ENCODE results near the gene CREB5. TPM values are rescaled to one million over a fixed set of nuclear protein-coding genes. Genes with fewer than 3 reads are reported as not detected.

CREB5 gene
- total and polyA plus RNA-seq, 2 of the 13 experiments (the other 11 are each of a cell fraction or from before 2014, with no cell fraction given) = 0.38 to 0.71 TPM

- Histone ChIP-seq H3K27me3 (ENCODE audit: control insufficient read depth in 1 of 2, insufficient read depth in 2 of 2, low read length in 2 of 2) (peaks cover 0 to 4% of the 10 kb centered on the region in 2 experiments; a peak in 1 of 5 replicates), H2AFZ (ENCODE audit: low read length) (no peak overlapping the region), H3K9ac (ENCODE audit: insufficient read depth, low read depth, low read length) (no peak overlapping the region), H3K4me3 (replicated peaks in 1 of 3; ENCODE audit: insufficient read depth in 1 of 3, low read depth in 2 of 3, low read length in 3 of 3) (no peak overlapping the region), H3K79me2 (ENCODE audit: insufficient read depth, low read length) (no peaks in the 10 kb centered on the region), H3K4me1 (ENCODE audit: insufficient read depth, low read length) (no peaks in the 10 kb centered on the region), H3K36me3 (replicated peaks in 1 of 2; ENCODE audit: control insufficient read depth in 1 of 2, insufficient read depth in 2 of 2, low read length in 2 of 2) (no peaks in the 10 kb centered on the region), H3K4me2 (ENCODE audit: low read depth, low read length) (no peak overlapping the region), H3K27ac (ENCODE audit: extremely low read length, insufficient read depth, low read length) (no peak overlapping the region), H4K20me1 (ENCODE audit: insufficient read depth, low read length) (no peaks in the 10 kb centered on the region), H3K9me3 (ENCODE audit: low read length) (no peaks in the 10 kb centered on the region)
- DNase-seq (ENCODE audit: low spot score) = no peak
- TF ChIP-seq YY1 (IDR thresholded peaks at IDR 0.05; ENCODE audit: insufficient read depth, insufficient replicate concordance, low read depth, low read length) = no peak
- TF ChIP-seq POGZ (CRISPR knock-in tag; IDR thresholded peaks at IDR 0.05) = no peak
- no peak for TF ChIP-seq XBP1 (CRISPR knock-in tag; IDR thresholded peaks at IDR 0.05)
- TF ChIP-seq, protein P1, sequence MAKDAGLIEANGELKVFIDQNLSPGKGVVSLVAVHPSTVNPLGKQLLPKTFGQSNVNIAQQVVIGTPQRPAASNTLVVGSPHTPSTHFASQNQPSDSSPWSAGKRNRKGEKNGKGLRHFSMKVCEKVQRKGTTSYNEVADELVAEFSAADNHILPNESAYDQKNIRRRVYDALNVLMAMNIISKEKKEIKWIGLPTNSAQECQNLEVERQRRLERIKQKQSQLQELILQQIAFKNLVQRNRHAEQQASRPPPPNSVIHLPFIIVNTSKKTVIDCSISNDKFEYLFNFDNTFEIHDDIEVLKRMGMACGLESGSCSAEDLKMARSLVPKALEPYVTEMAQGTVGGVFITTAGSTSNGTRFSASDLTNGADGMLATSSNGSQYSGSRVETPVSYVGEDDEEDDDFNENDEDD (CRISPR knock-in tag; IDR thresholded peaks at IDR 0.05; ENCODE audit: borderline replicate concordance) = no peak
- TF ChIP-seq SALL1 (CRISPR knock-in tag; IDR thresholded peaks at IDR 0.05) = no peak
- TF ChIP-seq GMEB1 (CRISPR knock-in tag; IDR thresholded peaks at IDR 0.05; ENCODE audit: borderline replicate concordance) = no peak
- TF ChIP-seq ZNF124 (CRISPR knock-in tag; IDR thresholded peaks at IDR 0.05) = no peak
- no peak for TF ChIP-seq MXI1 (IDR thresholded peaks at IDR 0.05; ENCODE audit: borderline replicate concordance, low read depth, low read length)
- TF ChIP-seq ZMAT3 (CRISPR knock-in tag; conservative IDR thresholded peaks at IDR 0.05) = no peak
- no peak for TF ChIP-seq ZNF572 (CRISPR knock-in tag; IDR thresholded peaks at IDR 0.05)
- TF ChIP-seq HOXA7 (CRISPR knock-in tag; IDR thresholded peaks at IDR 0.05) = no peak
- TF ChIP-seq, protein P2, sequence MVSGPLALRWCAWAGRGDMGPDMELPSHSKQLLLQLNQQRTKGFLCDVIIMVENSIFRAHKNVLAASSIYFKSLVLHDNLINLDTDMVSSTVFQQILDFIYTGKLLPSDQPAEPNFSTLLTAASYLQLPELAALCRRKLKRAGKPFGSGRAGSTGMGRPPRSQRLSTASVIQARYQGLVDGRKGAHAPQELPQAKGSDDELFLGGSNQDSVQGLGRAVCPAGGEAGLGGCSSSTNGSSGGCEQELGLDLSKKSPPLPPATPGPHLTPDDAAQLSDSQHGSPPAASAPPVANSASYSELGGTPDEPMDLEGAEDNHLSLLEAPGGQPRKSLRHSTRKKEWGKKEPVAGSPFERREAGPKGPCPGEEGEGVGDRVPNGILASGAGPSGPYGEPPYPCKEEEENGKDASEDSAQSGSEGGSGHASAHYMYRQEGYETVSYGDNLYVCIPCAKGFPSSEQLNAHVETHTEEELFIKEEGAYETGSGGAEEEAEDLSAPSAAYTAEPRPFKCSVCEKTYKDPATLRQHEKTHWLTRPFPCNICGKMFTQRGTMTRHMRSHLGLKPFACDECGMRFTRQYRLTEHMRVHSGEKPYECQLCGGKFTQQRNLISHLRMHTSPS (CRISPR knock-in tag; IDR thresholded peaks at IDR 0.05; ENCODE audit: low read depth) = no peak
- TF ChIP-seq HNF1B (CRISPR knock-in tag; IDR thresholded peaks at IDR 0.05) = no peak
- TF ChIP-seq HMGA1 (CRISPR knock-in tag; conservative IDR thresholded peaks at IDR 0.05) = no peak
- in situ Hi-C loops (cut with HindIII; ENCODE audit: extremely low pct_ligation_motif_present, low pct_unique_long_range_greater_than_20kb) = no loop called here
- ATAC-seq = no peak
- BruUV-seq (replicated peaks) = no TSS peak
- CTCF ChIA-PET (ENCODE audit: low intra/inter-chr PET ratio, low total read pairs) = no interaction called here
- WGBS (ENCODE audit: low lambda C conversion rate) = 14% methylated on average over 5 of the region's 5 CpGs
- POLR2A ChIA-PET = no interaction called here
- intact Hi-C loops (cut with micrococcal nuclease; ENCODE audit: unreplicated experiment) = no loop called here
- FAIRE-seq = no peak
Observed at GRCh38 chr7:28591041-28591674, 178.8 kb downstream of the CREB5 start.
